Measurements from ENCODE around the gene MALRD1. TPM values are rescaled to one million over a fixed set of nuclear protein-coding genes. Genes with fewer than 3 reads are reported as not detected.

Gene MALRD1
- total RNA-seq, 4 donors from 2014 or later: 0.50 to 2.8 (median 1.6) TPM

DNA sequence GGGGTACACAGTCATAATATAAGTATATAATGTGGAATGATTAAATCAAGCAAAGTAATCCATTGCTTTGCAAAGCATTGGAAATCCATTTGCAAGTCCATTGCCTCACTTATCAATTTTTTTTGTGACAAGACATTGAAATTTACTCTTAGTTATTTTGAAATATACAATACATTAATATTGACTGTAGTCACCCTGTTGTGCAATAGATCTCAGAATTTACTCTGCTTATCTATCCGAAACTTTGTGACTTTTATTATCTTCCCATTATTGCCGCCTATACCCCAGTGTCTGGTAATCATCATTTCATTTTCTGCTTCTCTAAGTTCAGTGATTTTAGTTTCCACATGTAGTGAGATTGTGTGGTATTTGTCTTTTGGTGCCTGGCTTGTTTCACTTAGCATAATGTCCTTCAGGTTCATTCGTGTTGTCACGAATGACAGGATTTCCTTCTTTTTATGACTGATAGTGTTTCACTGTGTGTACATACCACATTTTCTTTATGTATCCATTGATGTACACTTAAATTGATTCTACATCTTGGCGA, 5.8 kb downstream of the MALRD1 start:
- 72 to 93% methylated on average over 3 to 5 of the region's 5 CpGs for WGBS, 2 donors (ENCODE audit: low coverage in 1 of 2)
- no peak overlapping the region for H3K4me3 ChIP-seq
- H3K36me3 ChIP-seq: no peaks in the 10 kb centered on the region
- no peak overlapping the region for H3K27ac ChIP-seq
- no peaks in the 10 kb centered on the region for H3K27me3 ChIP-seq
- H3K4me1 ChIP-seq: no peaks in the 10 kb centered on the region
- TF ChIP-seq CTCF (IDR thresholded peaks at IDR 0.05) (no peak), POLR2A (IDR thresholded peaks at IDR 0.05) (no peak), EP300 (IDR thresholded peaks at IDR 0.05) (no peak), POLR2AphosphoS5 (IDR thresholded peaks at IDR 0.05) (no peak)
- no peaks in the 10 kb centered on the region for H3K9me3 ChIP-seq
- no peak for ATAC-seq

GRCh38 chr10:19058046-19058445, 9.4 kb downstream of the MALRD1 start:
- Histone ChIP-seq H3K36me3 (no peaks in the 10 kb centered on the region), H3K27me3 (no peaks in the 10 kb centered on the region), H3K9me3 (no peaks in the 10 kb centered on the region), H3K4me1 (no peaks in the 10 kb centered on the region), H3K27ac (no peak overlapping the region), H3K4me3 (no peak overlapping the region)
- no peak for ATAC-seq
- TF ChIP-seq POLR2A (IDR thresholded peaks at IDR 0.05) (no peak), POLR2AphosphoS5 (IDR thresholded peaks at IDR 0.05) (no peak), EP300 (IDR thresholded peaks at IDR 0.05) (no peak), CTCF (IDR thresholded peaks at IDR 0.05) (no peak)
- 49 to 62% methylated on average over 4 of the region's 4 CpGs for WGBS, 2 donors (ENCODE audit: low coverage in 1 of 2)

DNA sequence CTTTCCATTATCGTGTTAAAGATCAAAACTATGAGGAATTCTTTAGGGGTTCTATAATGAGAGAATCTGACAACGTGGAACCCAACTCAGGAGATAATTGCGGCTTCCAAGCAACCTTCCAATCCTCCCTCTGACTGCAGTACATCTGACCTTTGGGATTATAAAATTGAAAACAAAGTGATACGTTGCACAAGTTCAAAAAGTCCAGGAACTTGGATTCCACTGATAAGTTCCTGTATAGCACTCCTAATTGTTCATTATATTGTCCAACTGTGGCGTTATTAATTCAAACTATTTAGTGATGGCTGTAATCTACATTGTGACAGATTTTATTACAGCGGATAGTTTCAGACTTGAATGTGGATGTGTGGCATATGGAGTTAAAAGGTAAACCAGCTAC, 15.4 kb downstream of the MALRD1 start:
- TF ChIP-seq CTCF (IDR thresholded peaks at IDR 0.05): no peak
- TF ChIP-seq POLR2A (IDR thresholded peaks at IDR 0.05): no peak
- TF ChIP-seq POLR2AphosphoS5 (IDR thresholded peaks at IDR 0.05): no peak
- no peak for TF ChIP-seq EP300 (IDR thresholded peaks at IDR 0.05)
- Histone ChIP-seq H3K4me1 (no peaks in the 10 kb centered on the region), H3K9me3 (no peaks in the 10 kb centered on the region), H3K4me3 (no peak overlapping the region), H3K27ac (no peak overlapping the region), H3K27me3 (no peaks in the 10 kb centered on the region), H3K36me3 (no peaks in the 10 kb centered on the region)
- ATAC-seq: no peak
- 80 to 84% methylated on average over 5 to 6 of the region's 6 CpGs for WGBS, 2 donors (ENCODE audit: low coverage in 1 of 2)

- Histone ChIP-seq H3K4me3 (no peak overlapping the region), H3K27ac (no peak overlapping the region), H3K36me3 (no peaks in the 10 kb centered on the region), H3K4me1 (no peaks in the 10 kb centered on the region), H3K9me3 (no peaks in the 10 kb centered on the region), H3K27me3 (no peaks in the 10 kb centered on the region)
- no peak for ATAC-seq
- WGBS, 2 donors (ENCODE audit: low coverage in 1 of 2): 27 to 58% methylated on average over 7 of the region's 7 CpGs
- TF ChIP-seq EP300 (IDR thresholded peaks at IDR 0.05) (no peak), POLR2AphosphoS5 (IDR thresholded peaks at IDR 0.05) (no peak)
Measured at GRCh38 chr10:19071946-19072345, 23.3 kb downstream of the MALRD1 start.

GRCh38 chr10:19077276-19077675, 28.7 kb downstream of the MALRD1 start:
- TF ChIP-seq POLR2AphosphoS5 (IDR thresholded peaks at IDR 0.05) (no peak), EP300 (IDR thresholded peaks at IDR 0.05) (no peak), CTCF (IDR thresholded peaks at IDR 0.05) (no peak), POLR2A (IDR thresholded peaks at IDR 0.05) (no peak)
- Histone ChIP-seq H3K4me1 (no peaks in the 10 kb centered on the region), H3K4me3 (no peak overlapping the region), H3K27me3 (no peaks in the 10 kb centered on the region), H3K9me3 (peaks cover 0 to 7% (median 0%) of the 10 kb centered on the region in 3 donors), H3K27ac (no peak overlapping the region), H3K36me3 (no peaks in the 10 kb centered on the region)
- no peak for ATAC-seq
